H1 (cell line): ENCODE results near the gene WDR74. TPM values are rescaled to one million over a fixed set of nuclear protein-coding genes. Genes with fewer than 3 reads are reported as not detected.

Experiments
- BCL11A ChIP-seq, 2 experiments: IDR thresholded peaks; one replicate each; pipeline ENCODE4 v1.6.1; 2011; ENCODE audit warnings: low read depth in 2 of 2, low read length in 2 of 2, mild to moderate bottlenecking in 2 of 2
- CBX5 ChIP-seq: fragments of 300-800, 300-1000 bp; sonication (generic); IDR thresholded peaks from 2 replicates; pipeline ENCODE4 v1.7.1; 2016; ENCODE audit warnings: antibody characterized with exemption, low read length, low read depth
- CBX8 ChIP-seq: fragments of 300-800, 300-1000 bp; sonication (generic); IDR thresholded peaks from 2 replicates; pipeline ENCODE4 v1.7.1; 2016; ENCODE audit warnings: low read depth, low read length, borderline replicate concordance
- CREB1 ChIP-seq: IDR thresholded peaks from 2 replicates; pipeline ENCODE4 v1.6.1; 2012; ENCODE audit warnings: inconsistent platforms
- FOSL1 ChIP-seq: IDR thresholded peaks from 2 replicates; pipeline ENCODE4 v1.6.1; 2011; ENCODE audit warnings: mild to moderate bottlenecking, low read depth, low read length, moderate library complexity; ENCODE audit not compliant: insufficient read depth
- HDAC6 ChIP-seq: IDR thresholded peaks from one replicate; pipeline ENCODE4 v1.7.1; 2012; ENCODE audit warnings: low read depth, mild to moderate bottlenecking, inconsistent platforms, low read length, moderate library complexity
- JUND ChIP-seq: IDR thresholded peaks from 2 replicates; pipeline ENCODE4 v1.6.1; 2011; ENCODE audit warnings: mild to moderate bottlenecking, improper control_type of control experiment, low read length
- NRF1 ChIP-seq: IDR thresholded peaks from 2 replicates; pipeline ENCODE4 v1.6.1; 2011; ENCODE audit warnings: mild to moderate bottlenecking, low read depth, low read length, improper control_type of control experiment
- PHF8 ChIP-seq: fragments of 200-600 bp; sonication (generic); conservative IDR thresholded peaks from 2 replicates; pipeline ENCODE4 v1.7.1; 2012; ENCODE audit warnings: low read depth, mild to moderate bottlenecking, inconsistent platforms, low read length, moderate library complexity
- RAD21 ChIP-seq, 2 experiments: IDR thresholded peaks in 1 of 2; conservative IDR thresholded peaks in 1 of 2; 2 replicates each; pipeline ENCODE4 v1.6.1; 2011; ENCODE audit warnings: low read depth in 2 of 2, low read length in 2 of 2, improper control_type of control experiment in 1 of 2, inconsistent platforms in 1 of 2, mild to moderate bottlenecking in 1 of 2, moderate library complexity in 1 of 2
- RXRA ChIP-seq: IDR thresholded peaks from 2 replicates; pipeline ENCODE4 v1.6.1; 2011; ENCODE audit warnings: low read depth, mild to moderate bottlenecking, low read length, moderate library complexity; ENCODE audit not compliant: insufficient read depth
- SP1 ChIP-seq: IDR thresholded peaks from 2 replicates; pipeline ENCODE4 v1.6.1; 2011; ENCODE audit warnings: low read depth, low read length
- SP2 ChIP-seq: IDR thresholded peaks from 2 replicates; pipeline ENCODE4 v1.6.1; 2012; ENCODE audit warnings: mild to moderate bottlenecking, low read length, inconsistent platforms
- TAF1 ChIP-seq: IDR thresholded peaks from 2 replicates; pipeline ENCODE4 v1.6.1; 2011; ENCODE audit warnings: mild to moderate bottlenecking, low read depth, low read length
- TBP ChIP-seq: IDR thresholded peaks from 2 replicates; pipeline ENCODE4 v1.6.1; 2011; ENCODE audit warnings: low read depth, low read length, improper control_type of control experiment
- TCF12 ChIP-seq: IDR thresholded peaks from 2 replicates; pipeline ENCODE4 v1.6.1; 2011; ENCODE audit warnings: low read depth, mild to moderate bottlenecking, low read length
- ZNF274 ChIP-seq: IDR thresholded peaks from 2 replicates; pipeline ENCODE4 v1.7.0; 2012; ENCODE audit warnings: low read length, borderline replicate concordance; ENCODE audit errors: extremely low read depth
- polyA plus RNA-seq, 7 experiments: library from polyadenylated mRNA; depleted of rRNA in 3 of 7; stranded (reverse) in 5 of 7; unstranded in 2 of 7; fragments of >200 nt in 5 of 7; fragments of 200-250 nt in 2 of 7; gene quantifications; 1 replicate in 5 of 7; 2 replicates in 1 of 7; 4 replicates in 1 of 7; pipeline versions ENCODE4 v1.2.1 to v1.2.3, GENCODE V29; 2011 to 2013; ENCODE audit warnings: missing spikeins in 2 of 7, mixed read lengths in 2 of 7
- total RNA-seq: library from RNA; stranded (reverse); fragmentation: NEBNext Ultra II Directional; extraction: Animal tissue kit (Norgen Biotek cat#: 25700); gene quantifications from 2 replicates; pipeline ENCODE4 v1.2.1, GENCODE V29; 2021
- TF ChIP-seq, protein P1 (sequence below), 3 experiments: IDR thresholded peaks; 1 replicate in 2 of 3; 2 replicates in 1 of 3; pipeline versions ENCODE4 v1.5.1 to v1.6.1; 2011; ENCODE audit warnings: low read length in 3 of 3, mild to moderate bottlenecking in 3 of 3, inconsistent platforms in 2 of 3, low read depth in 1 of 3, moderate library complexity in 1 of 3; ENCODE audit not compliant: insufficient read depth in 1 of 3; ENCODE audit errors: control extremely low read depth in 1 of 3
- TF ChIP-seq, protein P2 (sequence below): IDR thresholded peaks from 2 replicates; pipeline ENCODE4 v1.6.1; 2011; ENCODE audit warnings: low read length, improper control_type of control experiment

WDR74 gene
- total and polyA plus RNA-seq, 2 of the 8 experiments (the other 6 are each of a cell fraction or from before 2014, with no cell fraction given), result 93.6 to 97.0 TPM

DNA sequence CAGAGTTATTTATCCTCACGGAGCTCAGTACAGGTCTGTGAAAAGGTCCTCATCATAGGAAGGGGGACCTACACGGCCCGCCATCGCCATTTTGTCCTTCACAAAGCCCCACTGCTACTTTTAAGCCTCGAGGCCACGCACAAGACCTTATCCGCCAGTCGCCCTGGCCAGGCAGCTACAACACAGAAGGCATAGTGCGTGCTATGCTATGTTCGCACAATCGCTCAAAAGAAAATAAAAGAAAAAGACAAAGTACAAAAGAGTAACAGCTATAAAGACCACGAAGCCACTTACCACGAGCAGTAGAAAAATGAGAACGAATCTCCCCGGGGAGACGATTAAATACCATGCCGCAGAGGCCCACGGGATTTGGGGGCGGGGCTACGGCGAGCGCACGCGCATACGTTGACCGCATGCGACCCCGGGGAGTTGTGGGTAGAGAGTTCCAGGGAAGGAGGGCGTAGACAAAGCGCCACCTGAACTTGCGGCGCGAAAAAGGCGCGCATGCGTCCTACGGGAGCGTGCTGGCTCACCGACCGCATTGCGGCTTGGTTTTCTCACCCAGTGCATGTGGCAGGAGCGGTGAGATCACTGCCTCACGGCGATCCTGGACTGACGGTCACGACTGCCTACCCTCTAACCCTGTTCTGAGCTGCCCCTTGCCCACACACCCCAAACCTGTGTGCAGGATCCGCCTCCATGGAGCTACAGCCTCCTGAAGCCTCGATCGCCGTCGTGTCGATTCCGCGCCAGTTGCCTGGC is 16.4 kb upstream of the WDR74 start (continued):
- TF ChIP-seq BCL11A (IDR thresholded peaks at IDR 0.05; ENCODE audit: low read depth in 2 of 2, low read length in 2 of 2), result no peak
- TF ChIP-seq JUND, result peak; percentile 49; the same call in 1 of the 2 replicates
- peak; percentile 100 for TF ChIP-seq TAF1
- TF ChIP-seq CBX8, result no peak
- TF ChIP-seq ZNF274, result no peak
- no peak for TF ChIP-seq CBX5
- TF ChIP-seq, protein P1, sequence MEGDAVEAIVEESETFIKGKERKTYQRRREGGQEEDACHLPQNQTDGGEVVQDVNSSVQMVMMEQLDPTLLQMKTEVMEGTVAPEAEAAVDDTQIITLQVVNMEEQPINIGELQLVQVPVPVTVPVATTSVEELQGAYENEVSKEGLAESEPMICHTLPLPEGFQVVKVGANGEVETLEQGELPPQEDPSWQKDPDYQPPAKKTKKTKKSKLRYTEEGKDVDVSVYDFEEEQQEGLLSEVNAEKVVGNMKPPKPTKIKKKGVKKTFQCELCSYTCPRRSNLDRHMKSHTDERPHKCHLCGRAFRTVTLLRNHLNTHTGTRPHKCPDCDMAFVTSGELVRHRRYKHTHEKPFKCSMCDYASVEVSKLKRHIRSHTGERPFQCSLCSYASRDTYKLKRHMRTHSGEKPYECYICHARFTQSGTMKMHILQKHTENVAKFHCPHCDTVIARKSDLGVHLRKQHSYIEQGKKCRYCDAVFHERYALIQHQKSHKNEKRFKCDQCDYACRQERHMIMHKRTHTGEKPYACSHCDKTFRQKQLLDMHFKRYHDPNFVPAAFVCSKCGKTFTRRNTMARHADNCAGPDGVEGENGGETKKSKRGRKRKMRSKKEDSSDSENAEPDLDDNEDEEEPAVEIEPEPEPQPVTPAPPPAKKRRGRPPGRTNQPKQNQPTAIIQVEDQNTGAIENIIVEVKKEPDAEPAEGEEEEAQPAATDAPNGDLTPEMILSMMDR (IDR thresholded peaks at IDR 0.05; ENCODE audit: control extremely low read depth in 1 of 3, insufficient read depth in 1 of 3, low read depth in 1 of 3, low read length in 3 of 3), result no peak
- TF ChIP-seq SP1, result peak; percentile 93
- TF ChIP-seq CREB1, result peak; percentile 93
- TF ChIP-seq TCF12, result no peak
- TF ChIP-seq NRF1, result peak; percentile 88
- TF ChIP-seq, protein P2, sequence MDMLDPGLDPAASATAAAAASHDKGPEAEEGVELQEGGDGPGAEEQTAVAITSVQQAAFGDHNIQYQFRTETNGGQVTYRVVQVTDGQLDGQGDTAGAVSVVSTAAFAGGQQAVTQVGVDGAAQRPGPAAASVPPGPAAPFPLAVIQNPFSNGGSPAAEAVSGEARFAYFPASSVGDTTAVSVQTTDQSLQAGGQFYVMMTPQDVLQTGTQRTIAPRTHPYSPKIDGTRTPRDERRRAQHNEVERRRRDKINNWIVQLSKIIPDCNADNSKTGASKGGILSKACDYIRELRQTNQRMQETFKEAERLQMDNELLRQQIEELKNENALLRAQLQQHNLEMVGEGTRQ, result 0 out of 2 replicates have a peak, but pooled peaks have one; percentile 36
- no peak for TF ChIP-seq RXRA
- peak; percentile 93 for TF ChIP-seq PHF8
- no peak for TF ChIP-seq SP2
- peak; percentile 53; the same call in 1 of the 2 replicates for TF ChIP-seq FOSL1
- TF ChIP-seq TBP, result peak; percentile 99
- TF ChIP-seq RAD21 (IDR thresholded peaks at IDR 0.05 in 1 of 2, conservative IDR thresholded peaks at IDR 0.05 in 1 of 2; ENCODE audit: low read depth in 2 of 2, low read length in 2 of 2), result no peak
- no peak for TF ChIP-seq HDAC6
